BE2C (cell line): ENCODE measurements around the gene TIAM2.

Experiments used
- DNase-seq: peaks from one replicate; pipeline ENCODE4 v3.0.0-alpha.2; 2020
- H3K27me3 ChIP-seq: fragments of 250-450 bp; sonication (Bioruptor Pico); 2 replicates; pipeline ENCODE4 v1.5.1; 2020; ENCODE audit warnings: mild to moderate bottlenecking
- H3K36me3 ChIP-seq: fragments of 250-450 bp; sonication (Bioruptor Pico); 2 replicates; pipeline ENCODE4 v1.5.1; 2020; ENCODE audit warnings: mild to moderate bottlenecking
- H3K4me1 ChIP-seq: fragments of 250-450 bp; sonication (Bioruptor Pico); 2 replicates; pipeline ENCODE4 v1.5.1; 2020
- H3K4me3 ChIP-seq: 2 replicates; pipeline ENCODE4 v1.5.1; 2011; ENCODE audit warnings: low read depth, low read length
- H3K9me3 ChIP-seq: fragments of 250-450 bp; sonication (Bioruptor Pico); 2 replicates; pipeline ENCODE4 v1.5.1; 2020
- CTCF ChIP-seq: IDR thresholded peaks from 2 replicates; pipeline ENCODE4 v1.5.1; 2012; ENCODE audit warnings: mild to moderate bottlenecking, low read depth, low read length

Gene TIAM2

DNA sequence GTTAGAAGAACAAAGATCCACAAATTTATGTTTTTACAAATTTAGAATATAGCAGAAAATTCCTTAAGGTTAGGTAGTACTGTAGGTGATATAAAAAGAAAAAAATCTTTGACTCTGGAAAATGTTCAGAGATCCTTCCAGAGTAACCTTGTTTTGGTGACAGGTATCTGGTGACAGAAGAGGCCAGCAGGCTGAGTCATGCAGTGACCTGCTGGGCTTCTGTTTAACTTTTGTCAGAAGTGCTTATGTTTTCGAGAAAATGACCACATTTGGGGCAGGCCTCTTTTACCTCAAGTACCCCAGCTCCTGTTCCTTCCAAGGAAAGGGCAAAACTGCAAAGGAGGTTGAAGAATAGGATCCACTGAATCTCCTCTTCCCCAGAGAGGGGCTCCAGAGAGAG, 258.2 kb downstream of the TIAM2 start:
- Histone ChIP-seq H3K9me3 (no peaks in the 10 kb centered on the region), H3K27me3 (no peaks in the 10 kb centered on the region), H3K4me1 (no peaks in the 10 kb centered on the region), H3K36me3 (peaks cover 36% of the 10 kb centered on the region), H3K4me3 (no peak overlapping the region)
- no peak for DNase-seq
- no peak for TF ChIP-seq CTCF

- no peaks in the 10 kb centered on the region for H3K9me3 ChIP-seq
- no peak overlapping the region for H3K4me3 ChIP-seq
- DNase-seq = no peak
- TF ChIP-seq CTCF = no peak
- peaks cover 41% of the 10 kb centered on the region for H3K36me3 ChIP-seq
- H3K4me1 ChIP-seq = no peaks in the 10 kb centered on the region
- no peaks in the 10 kb centered on the region for H3K27me3 ChIP-seq
Measured at GRCh38 chr6:155254139-155254538, 259.0 kb downstream of the TIAM2 start.

- no peak for TF ChIP-seq CTCF
- Histone ChIP-seq H3K27me3 (no peaks in the 10 kb centered on the region), H3K4me3 (no peak overlapping the region), H3K4me1 (peaks cover 4% of the 10 kb centered on the region), H3K9me3 (no peaks in the 10 kb centered on the region), H3K36me3 (peaks cover 45% of the 10 kb centered on the region)
- DNase-seq = no peak
Measured at GRCh38 chr6:155256122-155256795, 261.1 kb downstream of the TIAM2 start.

DNA sequence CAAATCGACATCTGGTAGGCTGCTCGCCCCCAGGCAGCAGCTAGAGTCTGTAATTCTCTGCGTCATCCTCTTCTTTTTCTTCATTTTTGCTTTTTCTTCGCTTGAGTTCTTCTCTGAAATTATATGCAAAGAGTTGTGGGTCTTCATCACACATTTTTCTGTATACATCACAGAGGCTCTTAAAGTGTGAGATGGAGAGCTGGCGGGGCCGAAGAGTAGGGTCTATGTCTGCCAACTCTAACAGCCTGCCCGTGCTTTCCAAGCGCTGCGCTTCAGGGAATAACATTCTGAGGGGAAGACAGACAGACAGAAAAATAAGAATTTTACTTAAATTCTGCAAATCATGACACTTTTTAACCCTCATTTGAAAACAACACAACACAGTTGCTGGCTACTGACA, 262.7 kb downstream of the TIAM2 start:
- Histone ChIP-seq H3K4me3 (no peak overlapping the region), H3K36me3 (peaks cover 40% of the 10 kb centered on the region), H3K27me3 (no peaks in the 10 kb centered on the region), H3K4me1 (peaks cover 5% of the 10 kb centered on the region), H3K9me3 (no peaks in the 10 kb centered on the region)
- no peak for TF ChIP-seq CTCF
- DNase-seq = no peak

DNA sequence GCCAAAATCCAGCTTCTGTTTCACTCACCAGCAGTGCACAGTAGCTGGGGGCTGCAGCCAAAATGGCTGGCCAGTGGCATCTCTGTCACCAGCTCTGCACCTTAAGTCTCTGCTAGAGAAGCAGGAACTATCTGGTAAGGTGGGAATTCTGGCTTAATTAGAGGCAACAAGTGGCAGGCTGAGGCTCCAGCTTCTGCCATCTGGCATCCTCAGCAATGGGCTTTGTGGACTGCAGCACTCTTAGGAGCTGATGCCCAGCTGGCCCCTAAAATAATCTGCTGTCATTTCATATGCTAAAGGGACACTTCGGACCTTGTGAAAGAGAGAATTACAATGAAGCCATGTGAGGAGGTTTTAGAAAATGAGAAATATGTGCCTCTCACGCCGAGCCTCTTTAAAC, 264.1 kb downstream of the TIAM2 start:
- no peak for DNase-seq
- Histone ChIP-seq H3K4me3 (no peak overlapping the region), H3K9me3 (no peaks in the 10 kb centered on the region), H3K36me3 (peaks cover 38% of the 10 kb centered on the region), H3K4me1 (peaks cover 10% of the 10 kb centered on the region), H3K27me3 (no peaks in the 10 kb centered on the region)
- no peak for TF ChIP-seq CTCF

- H3K36me3 ChIP-seq = peaks cover 35% of the 10 kb centered on the region
- H3K4me1 ChIP-seq = peaks cover 10% of the 10 kb centered on the region
- H3K4me3 ChIP-seq = no peak overlapping the region
- no peak for DNase-seq
- H3K27me3 ChIP-seq = no peaks in the 10 kb centered on the region
- no peak for TF ChIP-seq CTCF
- no peaks in the 10 kb centered on the region for H3K9me3 ChIP-seq
Measured at GRCh38 chr6:155259897-155260296, 264.8 kb downstream of the TIAM2 start.
